Posterior cingulate gyrus (tissue), 11 donors: ENCODE results near the gene OGFOD3.
"Not testable (repeated sequence)": the region's sequence is repeated elsewhere in the genome, so short reads cannot be mapped to it uniquely, and the experiment has no call there.

Source experiments
- DNase-seq, 10 donors: peaks; one replicate each; pipeline versions ENCODE4 v3.0.0 to v3.0.0-alpha.2; 2020 to 2021; ENCODE audit warnings: mixed read lengths in 3 of 10
- intact Hi-C: fragments of 100-400 bp; cut with DNase I; formaldehyde crosslinking; loops from one replicate; pipeline ENCODE4 v1.15.1; 2023

Gene OGFOD3

GRCh38 chr17:82392209-82392920 lies 26.0 kb downstream of the OGFOD3 start:
- intact Hi-C loops = no loop called here
- DNase-seq = peak in 1 of 10 donors; percentile 47

GRCh38 chr17:82391496-82392066 lies 26.8 kb downstream of the OGFOD3 start:
- peak in 1 of 10 donors; percentile 72 for DNase-seq
- intact Hi-C loops = no loop called here

- intact Hi-C loops = no loop called here
- DNase-seq = peak in 2 of 10 donors; percentile 38 to 65
Measured at GRCh38 chr17:82390860-82391435, 27.4 kb downstream of the OGFOD3 start.

- peak in 1 of 10 donors; percentile 59 for DNase-seq
- intact Hi-C loops = no loop called here
Measured at GRCh38 chr17:82390015-82390859, 28.1 kb downstream of the OGFOD3 start.

GRCh38 chr17:82389379-82389778 lies 29.0 kb downstream of the OGFOD3 start:
- intact Hi-C loops = no loop called here
- DNase-seq = peak in 2 of 10 donors; percentile 42 to 71

- intact Hi-C loops = no loop called here
- DNase-seq = peak in 3 of 10 donors; percentile 25 to 84 (median 47)
Measured at GRCh38 chr17:82388922-82389283, 29.5 kb downstream of the OGFOD3 start.

GRCh38 chr17:82388223-82388921 lies 30.0 kb downstream of the OGFOD3 start:
- peak in 3 of 10 donors; percentile 35 to 79 (median 62) for DNase-seq

GRCh38 chr17:82387705-82388106 lies 30.7 kb downstream of the OGFOD3 start:
- DNase-seq = no peak
- intact Hi-C loops = no loop called here

More at GRCh38 chr17:82388223-82388921, 30.0 kb downstream of the OGFOD3 start:
- intact Hi-C loops = no loop called here

GRCh38 chr17:82386881-82387704 lies 31.3 kb downstream of the OGFOD3 start:
- DNase-seq = peak in 3 of 10 donors; percentile 50 to 75 (median 58)
- intact Hi-C loops = no loop called here

- peak in 3 of 10 donors; percentile 7 to 76 (median 72) for DNase-seq
- intact Hi-C loops = no loop called here
Measured at GRCh38 chr17:82386255-82386831, 32.0 kb downstream of the OGFOD3 start.

- intact Hi-C loops = no loop called here
- peak in 3 of 10 donors; percentile 51 to 72 (median 62) for DNase-seq
Measured at GRCh38 chr17:82385559-82386254, 32.7 kb downstream of the OGFOD3 start.

- peak in 3 of 10 donors; percentile 68 to 86 (median 76) for DNase-seq
- intact Hi-C loops = no loop called here
Measured at GRCh38 chr17:82384730-82385481, 33.5 kb downstream of the OGFOD3 start.

GRCh38 chr17:82384051-82384729 lies 34.2 kb downstream of the OGFOD3 start:
- intact Hi-C loops = no loop called here
- peak in 3 of 10 donors; percentile 23 to 82 (median 50) for DNase-seq

GRCh38 chr17:82383411-82383810 lies 35.0 kb downstream of the OGFOD3 start:
- DNase-seq = peak in 4 of 10 donors; percentile 4 to 86 (median 56)
- intact Hi-C loops = no loop called here

GRCh38 chr17:82382933-82383255 lies 35.5 kb downstream of the OGFOD3 start:
- DNase-seq = peak in 3 of 10 donors; percentile 53 to 82 (median 64)
- intact Hi-C loops = no loop called here

GRCh38 chr17:82382220-82382932 lies 36.0 kb downstream of the OGFOD3 start:
- intact Hi-C loops = not testable (repeated sequence)
- DNase-seq = peak in 2 of 10 donors; percentile 41 to 49
